Astrocyte (in vitro differentiated cells and primary cell): ENCODE results near the gene FAM50A.

Experiments used
- EZH2 ChIP-seq: IDR thresholded peaks from 2 replicates; pipeline ENCODE4 v1.6.1; 2012; ENCODE audit warnings: mild to moderate bottlenecking, low read length, inconsistent platforms; ENCODE audit not compliant: insufficient read depth
- TF ChIP-seq, protein P1 (sequence below): IDR thresholded peaks from 2 replicates; pipeline ENCODE4 v1.5.1; 2011; ENCODE audit warnings: low read depth, mild to moderate bottlenecking, inconsistent platforms, low read length, moderate library complexity; ENCODE audit not compliant: insufficient read depth

DNA sequence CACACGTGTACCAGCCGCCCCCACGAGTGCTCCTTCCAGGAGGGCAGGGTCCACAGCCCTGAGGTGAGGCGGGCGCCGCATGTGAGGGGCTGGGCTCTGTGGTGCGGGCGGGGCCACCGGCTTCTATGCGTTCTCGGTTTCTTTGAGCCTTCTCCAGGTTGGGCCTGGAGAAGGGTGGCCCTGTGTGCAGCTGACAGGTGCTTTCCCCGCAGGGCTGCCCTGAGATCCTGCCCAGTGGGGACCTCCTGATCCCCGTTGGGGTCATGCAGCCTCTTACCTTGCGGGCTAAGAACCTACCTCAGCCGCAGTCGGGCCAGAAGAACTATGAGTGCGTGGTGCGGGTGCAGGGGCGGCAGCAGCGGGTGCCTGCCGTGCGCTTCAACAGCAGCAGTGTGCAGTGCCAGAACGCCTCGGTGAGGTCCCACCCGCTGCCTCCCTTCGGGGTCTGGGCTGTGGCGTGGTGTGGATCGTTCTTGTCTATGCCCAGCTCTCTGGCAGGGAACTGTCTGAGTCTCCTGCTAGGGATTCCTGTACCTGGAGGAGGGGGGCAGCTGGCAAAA lies 20.9 kb downstream of the FAM50A start:
- TF ChIP-seq, protein P1, sequence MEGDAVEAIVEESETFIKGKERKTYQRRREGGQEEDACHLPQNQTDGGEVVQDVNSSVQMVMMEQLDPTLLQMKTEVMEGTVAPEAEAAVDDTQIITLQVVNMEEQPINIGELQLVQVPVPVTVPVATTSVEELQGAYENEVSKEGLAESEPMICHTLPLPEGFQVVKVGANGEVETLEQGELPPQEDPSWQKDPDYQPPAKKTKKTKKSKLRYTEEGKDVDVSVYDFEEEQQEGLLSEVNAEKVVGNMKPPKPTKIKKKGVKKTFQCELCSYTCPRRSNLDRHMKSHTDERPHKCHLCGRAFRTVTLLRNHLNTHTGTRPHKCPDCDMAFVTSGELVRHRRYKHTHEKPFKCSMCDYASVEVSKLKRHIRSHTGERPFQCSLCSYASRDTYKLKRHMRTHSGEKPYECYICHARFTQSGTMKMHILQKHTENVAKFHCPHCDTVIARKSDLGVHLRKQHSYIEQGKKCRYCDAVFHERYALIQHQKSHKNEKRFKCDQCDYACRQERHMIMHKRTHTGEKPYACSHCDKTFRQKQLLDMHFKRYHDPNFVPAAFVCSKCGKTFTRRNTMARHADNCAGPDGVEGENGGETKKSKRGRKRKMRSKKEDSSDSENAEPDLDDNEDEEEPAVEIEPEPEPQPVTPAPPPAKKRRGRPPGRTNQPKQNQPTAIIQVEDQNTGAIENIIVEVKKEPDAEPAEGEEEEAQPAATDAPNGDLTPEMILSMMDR, result no peak
- no peak for TF ChIP-seq EZH2
